Left ventricle myocardium inferior (tissue), 1 donor: ENCODE measurements around the gene NUDT4B. TPM values are rescaled to one million over a fixed set of nuclear protein-coding genes. Genes with fewer than 3 reads are reported as not detected.
"Not testable (repeated sequence)": the region's sequence is repeated elsewhere in the genome, so short reads cannot be mapped to it uniquely, and the experiment has no call there.

ENCODE experiments used
- DNase-seq: peaks from one replicate; pipeline ENCODE4 v3.0.0-alpha.2; 2020
- H3K27ac ChIP-seq: fragments of 200-600 bp; replicated peaks from 2 replicates; pipeline ENCODE4 v1.8.0; 2021
- H3K27me3 ChIP-seq: fragments of 200-600 bp; 2 replicates; pipeline ENCODE4 v1.8.0; 2021; ENCODE audit warnings: low read depth
- H3K36me3 ChIP-seq: fragments of 200-600 bp; 2 replicates; pipeline ENCODE4 v1.8.0; 2021
- H3K4me1 ChIP-seq: fragments of 200-600 bp; 2 replicates; pipeline ENCODE4 v1.8.0; 2021
- H3K4me3 ChIP-seq: fragments of 200-600 bp; 2 replicates; pipeline ENCODE4 v1.8.0; 2021; ENCODE audit warnings: mild to moderate bottlenecking, moderate library complexity
- H3K9me3 ChIP-seq: fragments of 200-600 bp; replicated peaks from 2 replicates; pipeline ENCODE4 v1.8.0; 2021
- intact Hi-C: fragments of 100-400 bp; cut with micrococcal nuclease; formaldehyde crosslinking; loops from one replicate; pipeline ENCODE4 v1.11.0; 2022
- total RNA-seq: library from RNA; stranded (reverse); fragmentation: NEBNext Ultra II Directional; extraction: Animal tissue kit (Norgen Biotek cat#: 25700); gene quantifications from one replicate; pipeline ENCODE4 v1.2.1, GENCODE V29; 2021
- donor health status: DM: no; HTN: yes; CAD: no; lungs with severe emphysema.

NUDT4B gene
- total RNA-seq, 1 donor from 2014 or later: not detected

GRCh38 chr1:148723515-148723914 lies 25.1 kb upstream of the NUDT4B start:
- H3K27ac ChIP-seq, H3K27me3 ChIP-seq, H3K4me1 ChIP-seq, H3K36me3 ChIP-seq, H3K4me3 ChIP-seq, intact Hi-C loops, DNase-seq, H3K9me3 ChIP-seq: not testable (repeated sequence)

- H3K27ac ChIP-seq, H3K9me3 ChIP-seq, H3K4me3 ChIP-seq, DNase-seq, H3K36me3 ChIP-seq, H3K4me1 ChIP-seq, H3K27me3 ChIP-seq, intact Hi-C loops: not testable (repeated sequence)
These were observed 23.7 kb upstream of the NUDT4B start for GRCh38 chr1:148724872-148725271.

- DNase-seq, H3K27ac ChIP-seq, intact Hi-C loops, H3K9me3 ChIP-seq, H3K4me1 ChIP-seq, H3K4me3 ChIP-seq, H3K36me3 ChIP-seq, H3K27me3 ChIP-seq: not testable (repeated sequence)
These were observed 20.7 kb upstream of the NUDT4B start for GRCh38 chr1:148727862-148728261.

- H3K27me3 ChIP-seq, H3K36me3 ChIP-seq, DNase-seq, H3K4me1 ChIP-seq, H3K4me3 ChIP-seq, H3K9me3 ChIP-seq, H3K27ac ChIP-seq, intact Hi-C loops: not testable (repeated sequence)
These were observed 19.4 kb upstream of the NUDT4B start for GRCh38 chr1:148729128-148729527.

- H3K9me3 ChIP-seq, H3K4me3 ChIP-seq, H3K27me3 ChIP-seq, intact Hi-C loops, H3K27ac ChIP-seq, DNase-seq, H3K36me3 ChIP-seq, H3K4me1 ChIP-seq: not testable (repeated sequence)
These were observed 19.0 kb upstream of the NUDT4B start for GRCh38 chr1:148729541-148729940.

- H3K36me3 ChIP-seq, H3K4me3 ChIP-seq, DNase-seq, H3K27me3 ChIP-seq, H3K27ac ChIP-seq, H3K9me3 ChIP-seq, H3K4me1 ChIP-seq, intact Hi-C loops: not testable (repeated sequence)
These were observed 16.3 kb upstream of the NUDT4B start for GRCh38 chr1:148732277-148732676.

GRCh38 chr1:148733585-148734310 lies 14.8 kb upstream of the NUDT4B start:
- not testable (repeated sequence) for H3K4me3 ChIP-seq, H3K9me3 ChIP-seq, DNase-seq

GRCh38 chr1:148734311-148734662 lies 14.3 kb upstream of the NUDT4B start:
- H3K36me3 ChIP-seq, H3K4me3 ChIP-seq, H3K27ac ChIP-seq, intact Hi-C loops, H3K4me1 ChIP-seq, H3K9me3 ChIP-seq, DNase-seq, H3K27me3 ChIP-seq: not testable (repeated sequence)

More at GRCh38 chr1:148733585-148734310, 14.8 kb upstream of the NUDT4B start:
- intact Hi-C loops, H3K36me3 ChIP-seq, H3K27ac ChIP-seq, H3K4me1 ChIP-seq, H3K27me3 ChIP-seq: not testable (repeated sequence)

- H3K4me3 ChIP-seq, H3K27me3 ChIP-seq, intact Hi-C loops, H3K4me1 ChIP-seq, H3K36me3 ChIP-seq, H3K9me3 ChIP-seq, H3K27ac ChIP-seq, DNase-seq: not testable (repeated sequence)
These were observed 13.0 kb upstream of the NUDT4B start for GRCh38 chr1:148735538-148735937.

- H3K27ac ChIP-seq, H3K36me3 ChIP-seq, H3K9me3 ChIP-seq, DNase-seq, intact Hi-C loops, H3K4me1 ChIP-seq, H3K4me3 ChIP-seq, H3K27me3 ChIP-seq: not testable (repeated sequence)
These were observed 9.9 kb upstream of the NUDT4B start for GRCh38 chr1:148738667-148739066.

- H3K4me3 ChIP-seq, H3K4me1 ChIP-seq, H3K27ac ChIP-seq, H3K27me3 ChIP-seq, intact Hi-C loops, H3K36me3 ChIP-seq, H3K9me3 ChIP-seq, DNase-seq: not testable (repeated sequence)
These were observed 5.4 kb upstream of the NUDT4B start for GRCh38 chr1:148743200-148743599.

GRCh38 chr1:148743726-148744720 lies 4.6 kb upstream of the NUDT4B start:
- H3K36me3 ChIP-seq, intact Hi-C loops, H3K4me1 ChIP-seq, DNase-seq, H3K27ac ChIP-seq, H3K9me3 ChIP-seq, H3K4me3 ChIP-seq, H3K27me3 ChIP-seq: not testable (repeated sequence)

GRCh38 chr1:148749335-148749681 lies 734 bp downstream of the NUDT4B start:
- H3K9me3 ChIP-seq, intact Hi-C loops, H3K27ac ChIP-seq, H3K27me3 ChIP-seq, H3K4me1 ChIP-seq, H3K4me3 ChIP-seq, DNase-seq, H3K36me3 ChIP-seq: not testable (repeated sequence)

GRCh38 chr1:148756231-148756630 lies 7.7 kb downstream of the NUDT4B start:
- H3K27me3 ChIP-seq, intact Hi-C loops, H3K36me3 ChIP-seq, H3K27ac ChIP-seq, H3K9me3 ChIP-seq, DNase-seq, H3K4me1 ChIP-seq, H3K4me3 ChIP-seq: not testable (repeated sequence)
